GM21528 (cell line): Measurements from ENCODE around the gene TMEM108.
A peak's percentile ranks its signal among the peaks of the same experiment; 100 is the strongest.

Experiments
- ATAC-seq: cut with Tn5 transposase; IDR thresholded peaks from one replicate; pipeline ENCODE4 v1.9.1; 2021; ENCODE audit warnings: mild to moderate bottlenecking, moderate library complexity; ENCODE audit not compliant: unreplicated experiment, low FRiP score

The TMEM108 gene

GRCh38 chr3:133209871-133210550, 171.8 kb downstream of the TMEM108 start:
- no peak for ATAC-seq

DNA sequence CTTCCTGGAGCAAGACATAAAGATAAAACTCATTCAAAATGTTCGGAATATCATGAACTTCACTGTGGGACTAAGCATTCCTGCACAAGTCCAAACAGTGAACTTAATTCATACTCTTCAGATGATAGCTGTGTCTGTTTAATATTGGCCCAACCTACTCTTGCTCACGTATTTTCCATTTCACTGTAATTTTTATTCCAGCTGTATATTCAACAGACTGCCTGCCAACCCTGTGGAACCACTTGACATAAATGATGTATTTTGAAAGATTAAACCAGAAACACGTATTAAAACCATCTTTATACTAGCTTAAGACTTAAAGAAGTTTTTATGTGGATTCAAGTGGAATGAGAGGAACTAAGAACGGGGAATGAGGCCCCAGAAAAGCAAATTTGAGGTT, 172.5 kb downstream of the TMEM108 start:
- no peak for ATAC-seq

DNA sequence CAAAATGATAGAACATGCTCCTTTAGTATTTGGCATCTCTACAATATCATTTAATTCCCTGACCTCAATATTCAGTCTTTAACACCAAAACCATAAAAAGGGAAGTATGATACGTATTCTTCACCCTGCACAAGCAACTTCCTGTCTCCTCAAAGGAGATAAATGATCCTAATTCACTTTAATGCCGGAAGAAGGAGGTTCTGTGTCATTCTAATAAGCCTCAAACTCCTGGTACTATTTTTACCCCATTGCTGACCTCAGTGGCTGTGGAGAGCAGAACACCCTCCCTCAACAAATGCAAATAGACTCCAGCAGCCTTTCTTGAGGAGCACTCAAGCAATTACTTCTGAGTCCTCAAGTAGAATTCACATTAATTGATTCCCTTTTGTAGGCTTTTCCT, 173.3 kb downstream of the TMEM108 start:
- ATAC-seq = peak; percentile 90

- no peak for ATAC-seq
Measured at GRCh38 chr3:133211856-133212255, 173.7 kb downstream of the TMEM108 start.

GRCh38 chr3:133213937-133214336, 175.7 kb downstream of the TMEM108 start:
- ATAC-seq = no peak

DNA sequence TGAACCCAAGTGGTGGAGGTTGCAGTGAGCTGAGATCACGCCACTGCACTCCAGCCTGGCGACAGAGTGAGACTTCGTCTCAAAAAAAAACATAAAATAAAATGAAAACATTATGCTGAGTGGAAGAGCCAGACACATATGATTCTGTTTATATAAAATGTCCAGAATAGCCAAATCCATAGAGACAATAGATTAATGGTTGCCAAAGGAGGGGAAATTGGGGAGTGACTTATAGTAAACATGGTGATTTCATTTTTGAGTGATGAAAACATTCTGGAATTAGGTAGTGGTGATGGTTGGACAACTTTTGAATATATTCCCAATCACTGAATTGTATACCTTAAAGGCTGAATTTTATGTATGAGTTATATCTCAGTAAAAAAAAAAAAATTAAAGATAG, 189.6 kb downstream of the TMEM108 start:
- ATAC-seq = no peak

GRCh38 chr3:133230195-133230594, 192.0 kb downstream of the TMEM108 start:
- no peak for ATAC-seq

DNA sequence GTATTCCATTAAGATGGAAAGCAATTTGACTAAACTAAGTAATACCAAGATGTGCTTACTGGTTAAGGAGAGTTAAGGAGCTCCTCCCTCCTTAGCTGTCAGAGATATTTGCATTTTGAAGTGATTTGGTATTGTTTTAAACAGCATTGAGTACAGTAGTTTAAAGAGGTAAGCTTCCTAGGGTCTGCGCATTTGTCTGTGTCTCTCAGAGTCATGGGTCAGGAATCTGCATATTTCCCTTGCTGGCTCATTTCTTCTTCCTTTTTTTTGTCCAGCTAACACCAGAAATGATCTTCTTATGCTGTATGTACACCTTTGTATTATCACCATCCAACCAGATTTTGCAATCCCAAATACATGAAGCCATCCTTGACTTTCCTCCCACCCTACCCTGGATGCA, 198.7 kb downstream of the TMEM108 start:
- ATAC-seq = no peak

DNA sequence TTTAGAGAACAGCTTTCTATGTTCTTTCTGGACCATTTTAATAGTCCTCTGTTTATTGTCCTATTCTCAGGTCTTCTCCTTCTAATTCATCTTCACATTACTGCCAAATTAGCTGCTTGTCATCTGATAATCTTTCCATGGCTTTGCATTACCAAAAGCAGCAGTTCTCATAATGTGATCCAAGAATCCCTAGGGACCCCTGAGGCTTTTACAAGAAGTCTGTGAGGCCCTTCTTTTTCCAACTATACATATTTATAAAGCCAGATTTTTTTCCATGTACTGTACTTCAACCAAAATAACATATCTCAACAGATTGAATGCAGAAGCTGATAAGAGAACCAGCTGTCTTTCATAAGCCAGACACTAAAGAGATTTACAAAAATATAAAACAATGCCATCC, 199.2 kb downstream of the TMEM108 start:
- ATAC-seq = no peak

GRCh38 chr3:133238015-133238414, 199.8 kb downstream of the TMEM108 start:
- ATAC-seq = no peak

- ATAC-seq = no peak
Measured at GRCh38 chr3:133246119-133246518, 207.9 kb downstream of the TMEM108 start.

GRCh38 chr3:133246773-133247172, 208.6 kb downstream of the TMEM108 start:
- ATAC-seq = no peak

DNA sequence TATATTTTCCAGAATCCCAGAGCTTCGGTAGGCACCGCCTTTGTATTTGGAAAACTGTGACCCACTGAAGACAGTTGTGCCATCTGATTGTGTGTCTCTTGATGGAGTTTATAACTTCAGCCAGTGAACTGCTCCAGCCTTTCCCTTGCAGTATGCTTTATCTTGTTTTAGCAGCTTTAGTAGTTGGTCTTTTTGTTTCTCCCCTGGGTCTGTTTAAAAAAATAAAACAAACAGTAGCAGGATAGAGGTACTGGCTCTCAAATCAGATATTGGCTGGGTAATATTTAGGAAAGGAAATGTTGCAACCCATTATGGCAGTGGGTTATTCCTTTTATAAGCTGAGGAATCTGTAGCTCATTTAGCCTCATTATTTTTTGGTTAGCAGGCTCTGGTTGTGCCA, 210.2 kb downstream of the TMEM108 start:
- no peak for ATAC-seq

DNA sequence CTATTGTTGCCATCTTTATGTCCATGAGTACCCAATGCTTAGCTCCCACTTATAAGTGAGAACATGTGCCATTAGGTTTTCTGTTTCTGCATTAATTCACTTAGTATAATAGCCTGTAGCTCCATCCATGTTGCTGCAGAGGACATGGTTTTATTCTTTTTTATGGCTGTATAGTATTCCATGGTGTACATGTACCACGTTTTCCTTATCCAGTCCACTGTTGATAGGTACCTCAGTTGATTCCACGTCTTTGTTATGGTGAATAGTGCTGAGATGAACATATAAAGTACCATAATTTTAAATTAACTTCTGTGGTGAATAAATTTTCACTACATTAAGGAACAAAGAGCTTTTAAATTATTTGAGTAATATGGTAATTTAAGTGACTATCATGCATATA, 211.3 kb downstream of the TMEM108 start:
- ATAC-seq = no peak

DNA sequence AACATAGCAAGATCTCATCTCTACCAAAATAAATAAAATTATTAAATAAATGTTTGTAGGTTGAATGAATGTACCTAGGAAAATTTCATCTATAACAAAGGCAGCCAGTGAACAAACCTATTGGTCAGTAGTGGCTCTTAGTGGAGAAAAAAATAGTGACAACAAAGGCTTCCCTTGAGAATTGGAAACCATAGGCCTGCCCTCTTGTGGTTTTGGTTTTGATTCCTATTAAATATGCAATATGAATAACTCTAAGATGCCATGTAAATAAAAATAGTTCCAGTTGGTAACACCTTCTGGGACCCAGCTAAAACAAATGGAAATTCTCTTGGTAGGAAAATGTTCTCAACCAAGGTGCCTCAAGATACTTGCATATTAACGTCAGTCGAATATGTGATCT, 216.0 kb downstream of the TMEM108 start:
- no peak for ATAC-seq

- ATAC-seq = no peak
Measured at GRCh38 chr3:133254716-133255115, 216.5 kb downstream of the TMEM108 start.

DNA sequence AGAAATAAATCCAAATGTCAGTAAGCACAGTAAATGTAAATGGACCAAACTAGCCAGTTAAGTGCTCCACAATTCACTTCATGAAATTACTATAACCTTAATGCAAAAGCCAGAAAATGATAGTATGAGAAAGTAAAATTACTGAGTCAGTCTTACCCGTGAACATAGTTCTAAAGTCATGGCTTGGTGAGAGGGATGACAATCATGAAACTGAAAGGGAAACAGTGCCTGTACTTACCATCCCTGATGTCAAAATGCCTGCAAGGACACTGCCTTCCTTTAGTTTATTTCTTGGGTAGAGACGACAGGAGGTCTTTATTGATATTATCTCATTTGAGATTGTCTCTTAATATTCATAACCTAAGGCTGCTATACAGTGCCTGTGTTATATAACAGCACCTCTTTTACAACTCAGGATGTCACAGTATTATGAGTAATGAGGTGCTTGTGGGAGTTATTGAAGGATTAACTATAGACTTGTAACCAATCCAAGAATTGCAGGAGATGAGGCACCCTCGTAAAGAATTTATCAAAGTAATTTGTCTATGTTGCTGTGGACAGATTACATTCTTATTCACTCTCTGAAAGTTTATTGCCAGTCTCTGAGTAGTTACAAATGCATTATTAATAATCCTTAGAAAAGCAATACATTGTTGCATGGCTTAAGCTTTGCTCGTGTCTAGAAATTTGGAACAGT, 218.7 kb downstream of the TMEM108 start:
- ATAC-seq = peak; percentile 80

GRCh38 chr3:133258358-133258757, 220.2 kb downstream of the TMEM108 start:
- no peak for ATAC-seq

GRCh38 chr3:133259767-133260166, 221.6 kb downstream of the TMEM108 start:
- ATAC-seq = no peak

DNA sequence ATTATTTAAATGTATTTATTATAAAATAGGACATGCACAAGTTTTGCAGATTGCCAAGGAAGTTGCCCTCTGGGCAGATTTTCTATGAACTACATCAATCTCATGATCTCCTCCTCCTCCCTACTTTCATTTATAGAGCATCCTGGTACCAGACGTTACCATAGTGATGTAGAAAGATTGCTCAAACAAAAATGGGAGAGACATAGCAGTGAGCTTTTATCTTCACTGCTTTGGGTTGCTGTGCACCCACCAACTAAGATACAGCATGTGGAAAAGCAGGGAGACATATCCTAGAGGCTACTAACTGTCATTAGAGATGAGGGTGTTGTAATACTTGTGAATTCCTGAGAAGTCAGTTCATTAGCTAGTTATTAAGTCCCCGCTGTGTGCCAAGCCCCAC, 224.1 kb downstream of the TMEM108 start:
- no peak for ATAC-seq

- ATAC-seq = no peak
Measured at GRCh38 chr3:133264920-133265319, 226.7 kb downstream of the TMEM108 start.

DNA sequence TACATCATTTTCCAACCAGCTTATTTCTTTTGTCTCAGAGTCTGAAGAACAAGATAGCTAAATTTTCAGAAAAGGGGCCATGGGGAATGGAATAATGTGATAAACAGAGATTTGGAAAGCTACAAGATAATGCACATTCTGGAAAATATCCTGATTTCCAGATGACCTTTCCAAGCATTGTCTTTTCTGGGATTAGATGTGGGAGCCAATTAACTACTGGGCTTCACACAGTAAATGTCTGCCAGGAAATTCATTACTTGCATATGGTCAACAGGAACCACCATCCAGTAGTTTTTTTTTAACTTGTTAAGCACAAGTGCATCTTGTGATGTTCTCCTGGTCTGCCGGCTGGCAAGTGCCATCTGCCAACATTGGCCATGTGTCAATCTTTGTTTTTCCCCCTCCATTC, 230.5 kb downstream of the TMEM108 start:
- no peak for ATAC-seq
